Coronary artery (tissue), 2 donors: Measurements from ENCODE around the gene ZIM2.
"Not testable (repeated sequence)": the region's sequence is repeated elsewhere in the genome, so short reads cannot be mapped to it uniquely, and the experiment has no call there.

ENCODE experiments used
- DNase-seq: peaks from one replicate; pipeline ENCODE4 v3.0.0-alpha.2; 2017; ENCODE audit warnings: low spot score
- H3K27ac ChIP-seq, 2 donors: fragments of 200-600 bp; sonication (generic); one replicate each; pipeline ENCODE4 v1.5.1; 2016 to 2019
- H3K4me3 ChIP-seq: fragments of 200-600 bp; sonication (generic); 2 replicates; pipeline ENCODE4 v1.5.1; 2016; ENCODE audit warnings: mild to moderate bottlenecking, moderate library complexity
- TF ChIP-seq, protein P1 (sequence below): fragments of 200-600 bp; sonication (generic); IDR thresholded peaks from one replicate; pipeline ENCODE4 v1.5.1; 2019; ENCODE audit warnings: antibody characterized with exemption

The ZIM2 gene

DNA sequence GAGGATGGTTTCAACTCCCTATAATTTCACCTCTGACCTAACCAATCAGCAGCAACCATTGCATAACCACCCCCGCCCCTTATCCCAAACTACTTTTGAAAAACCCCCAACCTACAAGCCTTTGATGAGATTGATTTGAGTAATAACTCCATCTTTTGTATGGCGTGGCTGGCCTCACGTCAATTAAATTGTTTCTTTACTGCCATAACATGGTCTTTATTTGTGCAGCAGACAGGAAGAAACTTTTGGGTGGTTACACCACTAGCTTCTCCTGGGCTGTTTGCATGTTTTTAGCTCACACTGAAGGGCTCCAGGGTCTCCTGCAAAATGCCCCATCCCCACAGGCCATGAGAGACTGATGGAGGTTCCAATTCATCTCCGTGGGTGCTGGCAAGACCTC is 34.0 kb upstream of the ZIM2 start:
- no peak for DNase-seq
- Histone ChIP-seq H3K4me3 (no peak overlapping the region), H3K27ac (no peak overlapping the region)
- TF ChIP-seq, protein P1, sequence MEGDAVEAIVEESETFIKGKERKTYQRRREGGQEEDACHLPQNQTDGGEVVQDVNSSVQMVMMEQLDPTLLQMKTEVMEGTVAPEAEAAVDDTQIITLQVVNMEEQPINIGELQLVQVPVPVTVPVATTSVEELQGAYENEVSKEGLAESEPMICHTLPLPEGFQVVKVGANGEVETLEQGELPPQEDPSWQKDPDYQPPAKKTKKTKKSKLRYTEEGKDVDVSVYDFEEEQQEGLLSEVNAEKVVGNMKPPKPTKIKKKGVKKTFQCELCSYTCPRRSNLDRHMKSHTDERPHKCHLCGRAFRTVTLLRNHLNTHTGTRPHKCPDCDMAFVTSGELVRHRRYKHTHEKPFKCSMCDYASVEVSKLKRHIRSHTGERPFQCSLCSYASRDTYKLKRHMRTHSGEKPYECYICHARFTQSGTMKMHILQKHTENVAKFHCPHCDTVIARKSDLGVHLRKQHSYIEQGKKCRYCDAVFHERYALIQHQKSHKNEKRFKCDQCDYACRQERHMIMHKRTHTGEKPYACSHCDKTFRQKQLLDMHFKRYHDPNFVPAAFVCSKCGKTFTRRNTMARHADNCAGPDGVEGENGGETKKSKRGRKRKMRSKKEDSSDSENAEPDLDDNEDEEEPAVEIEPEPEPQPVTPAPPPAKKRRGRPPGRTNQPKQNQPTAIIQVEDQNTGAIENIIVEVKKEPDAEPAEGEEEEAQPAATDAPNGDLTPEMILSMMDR, result no peak

DNA sequence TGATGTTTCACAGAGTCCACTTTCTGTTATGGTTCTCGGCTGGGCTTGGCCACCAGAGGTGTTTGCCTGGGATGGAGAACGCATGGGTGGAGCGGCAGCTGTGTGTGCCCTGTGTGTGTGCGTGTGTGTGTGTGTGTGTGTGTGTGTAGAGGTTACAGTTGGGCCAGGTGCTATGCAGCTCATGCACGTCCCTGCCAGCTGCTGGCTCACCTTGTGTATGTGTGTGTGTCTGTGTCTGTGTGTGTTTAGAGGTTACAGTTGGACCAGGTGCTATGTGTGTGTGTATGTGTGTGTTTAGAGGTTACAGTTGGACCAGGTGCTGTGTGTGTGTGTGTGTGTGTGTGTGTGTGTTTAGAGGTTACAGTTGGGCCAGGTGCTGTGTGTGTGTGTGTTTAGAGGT is 33.0 kb upstream of the ZIM2 start:
- TF ChIP-seq, protein P1, result no peak
- DNase-seq, result no peak

DNA sequence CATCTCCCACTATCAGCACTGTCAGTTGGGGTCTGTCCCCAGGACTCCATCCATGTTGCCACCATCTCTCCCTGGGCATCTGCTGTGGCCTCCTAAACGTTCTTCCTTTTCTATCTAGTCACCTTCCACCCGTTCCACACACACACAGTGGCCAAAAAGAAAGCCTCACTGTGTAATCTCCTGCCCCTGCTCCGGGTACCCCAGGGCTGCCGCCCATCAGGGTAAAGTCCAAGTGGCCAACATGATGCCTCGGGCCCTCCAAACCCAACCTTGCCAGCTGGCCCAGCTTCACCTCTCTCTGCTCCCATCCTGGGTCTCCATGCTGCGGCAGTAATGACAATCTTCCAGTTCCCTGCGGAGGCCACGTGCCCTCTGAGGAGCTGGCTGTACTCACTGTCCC is 29.4 kb upstream of the ZIM2 start:
- TF ChIP-seq, protein P1, result no peak
- H3K27ac ChIP-seq, result no peak overlapping the region
- DNase-seq, result no peak
- no peak overlapping the region for H3K4me3 ChIP-seq

More for the DNA sequence above, 33.0 kb upstream of the ZIM2 start:
- Histone ChIP-seq H3K4me3 (no peak overlapping the region), H3K27ac (no peak overlapping the region)

DNA sequence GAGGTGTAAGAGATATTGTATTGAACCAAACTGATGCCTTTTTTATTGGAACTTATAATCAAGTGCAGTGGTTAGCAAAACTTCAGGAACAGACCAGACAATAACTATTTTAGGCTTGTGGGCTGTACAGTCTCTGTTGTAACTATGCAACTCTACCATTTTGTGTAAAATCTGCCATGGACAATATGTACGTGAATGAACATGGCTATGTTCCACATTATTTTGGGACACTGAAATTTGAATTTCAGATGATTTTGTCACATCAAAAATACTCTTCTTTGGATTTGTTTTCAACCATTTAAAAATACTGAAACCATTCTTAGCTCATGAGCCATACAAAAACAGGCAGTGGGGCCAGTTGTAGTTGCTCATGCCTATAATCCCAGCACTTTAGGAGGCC is 27.9 kb upstream of the ZIM2 start:
- TF ChIP-seq, protein P1, result no peak
- H3K4me3 ChIP-seq, result no peak overlapping the region
- no peak for DNase-seq

DNA sequence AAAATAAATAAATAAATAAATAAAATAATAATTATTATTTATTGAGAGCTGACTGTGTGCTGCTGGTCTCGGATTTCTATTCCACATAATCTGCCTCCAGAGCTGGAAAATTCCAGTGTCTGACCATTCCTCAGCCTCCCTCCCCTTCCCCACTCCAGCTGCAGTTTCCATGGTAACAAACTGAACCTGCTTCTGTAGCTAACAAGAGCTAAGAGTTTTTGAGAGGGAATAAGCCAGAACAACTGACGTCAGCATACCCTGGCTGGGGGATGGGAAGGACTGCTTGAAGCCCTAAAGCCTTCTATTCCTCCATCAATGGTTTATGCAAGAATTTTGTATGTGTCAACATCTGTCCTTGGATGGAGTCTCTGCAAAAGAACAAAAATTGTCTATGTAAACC is 26.0 kb upstream of the ZIM2 start:
- no peak overlapping the region for H3K27ac ChIP-seq
- TF ChIP-seq, protein P1, result no peak
- no peak for DNase-seq
- H3K4me3 ChIP-seq, result no peak overlapping the region

More for the DNA sequence above, 27.9 kb upstream of the ZIM2 start:
- H3K27ac ChIP-seq, result no peak overlapping the region

DNA sequence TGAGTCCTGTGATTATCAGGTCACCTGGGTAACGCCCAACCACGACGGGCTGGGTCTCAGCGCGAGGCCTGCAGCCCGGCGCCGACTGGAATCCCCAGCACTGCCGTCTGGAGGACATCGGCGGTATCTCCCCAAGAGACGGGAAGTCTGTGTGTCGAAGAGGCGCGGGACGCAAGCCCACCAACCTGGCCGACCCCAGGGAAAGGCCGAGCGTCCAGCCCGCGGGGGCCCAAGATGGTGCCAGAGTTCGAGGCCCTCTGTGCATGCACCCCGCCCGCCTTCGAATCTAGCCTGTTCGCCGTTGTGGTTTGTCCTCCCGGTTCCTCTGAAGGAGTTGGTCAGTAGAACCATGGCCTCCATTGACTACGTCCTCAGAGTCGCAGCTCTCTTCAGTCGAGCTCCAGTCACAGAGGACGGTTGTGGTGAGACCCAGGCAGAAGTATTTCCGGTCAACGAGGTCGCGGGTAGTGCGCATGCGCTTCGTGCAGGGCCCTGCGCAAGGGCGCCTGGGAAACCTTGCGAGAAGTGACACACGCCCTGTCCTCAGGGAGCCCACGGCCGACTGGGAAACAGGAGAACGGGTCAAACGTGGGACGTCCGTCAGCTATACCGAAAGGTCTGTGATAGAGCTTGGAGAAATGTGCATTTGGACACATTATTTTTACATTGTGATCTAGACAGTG is 24.1 kb upstream of the ZIM2 start:
- no peak for DNase-seq
- H3K4me3 ChIP-seq, result no peak overlapping the region
- H3K27ac ChIP-seq, result no peak overlapping the region
- TF ChIP-seq, protein P1, result no peak

DNA sequence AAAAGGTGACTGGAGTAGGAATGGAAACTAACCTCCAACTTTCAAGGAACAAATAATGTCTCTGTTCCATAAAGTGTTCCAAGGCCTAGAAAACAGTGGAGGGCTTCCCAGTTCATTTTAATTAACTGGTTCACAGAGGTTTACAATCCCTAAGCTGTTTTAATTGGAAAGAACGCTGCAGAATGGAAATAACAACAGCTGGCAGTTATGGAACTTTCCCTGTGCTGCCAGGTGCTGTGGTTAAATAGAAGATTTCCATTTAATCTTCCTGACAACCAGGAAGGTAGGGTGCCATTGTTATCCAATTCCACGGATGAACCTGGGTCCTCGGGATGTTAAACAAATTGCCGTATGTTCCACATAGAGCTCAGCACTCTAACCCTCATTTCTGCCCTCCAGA is 22.2 kb upstream of the ZIM2 start:
- Histone ChIP-seq H3K4me3 (no peak overlapping the region), H3K27ac (no peak overlapping the region)
- no peak for DNase-seq
- TF ChIP-seq, protein P1, result no peak

DNA sequence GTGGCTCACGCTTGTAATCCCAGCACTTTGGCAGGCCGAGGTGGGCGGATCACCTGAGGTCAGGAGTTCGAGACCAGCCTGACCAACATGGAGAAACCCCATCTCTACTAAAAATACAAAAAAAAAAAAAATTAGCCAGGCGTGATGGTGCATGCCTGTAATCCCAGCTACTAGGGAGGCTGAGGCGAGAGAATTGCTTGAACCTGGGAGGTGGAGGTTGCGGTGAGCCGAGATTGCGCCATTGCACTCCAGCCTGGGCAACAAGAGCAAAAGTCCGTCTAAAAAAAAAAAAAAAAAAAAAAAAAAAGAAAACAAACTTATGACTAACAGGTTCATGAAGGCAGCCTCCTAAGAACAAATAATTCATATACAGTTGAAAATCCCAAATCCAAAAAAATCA is 19.9 kb upstream of the ZIM2 start:
- H3K4me3 ChIP-seq, H3K27ac ChIP-seq, DNase-seq: not testable (repeated sequence)
